ENCODE measurements around the gene IRAG1. TPM values are rescaled to one million over a fixed set of nuclear protein-coding genes. Genes with fewer than 3 reads are reported as not detected.
"Not testable (repeated sequence)": the region's sequence is repeated elsewhere in the genome, so short reads cannot be mapped to it uniquely, and the experiment has no call there.

Gene IRAG1
- polyA plus RNA-seq, 10 donors: 3.1 to 6.9 (median 3.9) TPM

DNA sequence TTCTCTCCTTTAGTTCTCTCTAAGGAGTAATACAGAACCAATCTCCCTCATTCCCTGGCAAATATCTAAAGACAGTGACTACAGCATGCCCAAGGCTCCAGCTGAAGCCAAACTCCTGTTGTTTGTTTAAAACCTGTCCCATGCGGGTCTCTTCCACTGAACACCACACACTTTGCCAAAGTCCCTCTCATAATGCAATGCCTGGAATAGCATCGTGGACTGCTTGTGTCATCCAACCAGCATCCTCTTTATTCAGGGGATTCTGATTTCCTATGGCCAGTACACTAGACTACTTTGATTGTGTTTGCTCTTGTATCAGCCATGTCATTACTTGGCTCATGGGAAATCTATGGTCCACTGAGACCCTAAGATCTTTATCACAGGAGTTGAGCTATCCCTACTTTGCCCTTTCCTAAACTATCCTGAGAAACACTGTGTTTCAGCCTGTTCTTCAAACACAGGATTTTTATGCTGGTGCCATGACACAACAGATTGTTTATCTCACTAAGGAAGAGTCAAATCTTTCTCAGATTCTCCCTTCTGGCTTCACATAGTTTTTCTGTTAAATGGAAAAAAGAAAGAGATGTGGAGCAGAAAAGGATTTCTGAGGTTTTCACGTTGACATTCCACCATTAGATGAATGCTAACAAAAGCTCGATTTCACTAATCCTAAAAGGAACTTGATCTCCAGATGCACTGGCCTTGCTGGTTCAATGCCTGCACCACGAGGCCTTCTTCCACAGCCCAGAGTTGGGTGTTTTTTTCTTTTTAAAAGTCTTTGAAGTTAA lies 15.9 kb upstream of the IRAG1 start:
- no peak for DNase-seq

DNA sequence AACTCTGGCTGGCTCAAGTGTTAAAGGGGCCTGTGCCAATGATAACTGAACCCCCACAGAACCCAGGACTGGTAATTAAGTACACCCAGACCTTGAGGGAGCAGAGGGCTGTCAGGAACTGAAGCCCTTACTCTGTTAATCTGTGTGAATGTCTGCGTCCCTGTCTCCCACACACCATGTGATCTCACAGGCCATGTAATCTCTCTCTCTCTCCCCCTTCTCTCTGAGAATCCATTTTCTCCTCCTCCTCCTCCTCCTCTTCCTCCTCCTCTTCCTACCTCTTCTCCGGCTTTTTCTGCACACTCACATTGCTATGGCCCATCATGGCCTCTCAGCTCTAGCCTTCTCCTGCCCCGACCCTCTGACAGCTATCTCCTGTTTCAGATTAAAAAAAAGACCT lies 14.6 kb upstream of the IRAG1 start:
- no peak for DNase-seq

DNA sequence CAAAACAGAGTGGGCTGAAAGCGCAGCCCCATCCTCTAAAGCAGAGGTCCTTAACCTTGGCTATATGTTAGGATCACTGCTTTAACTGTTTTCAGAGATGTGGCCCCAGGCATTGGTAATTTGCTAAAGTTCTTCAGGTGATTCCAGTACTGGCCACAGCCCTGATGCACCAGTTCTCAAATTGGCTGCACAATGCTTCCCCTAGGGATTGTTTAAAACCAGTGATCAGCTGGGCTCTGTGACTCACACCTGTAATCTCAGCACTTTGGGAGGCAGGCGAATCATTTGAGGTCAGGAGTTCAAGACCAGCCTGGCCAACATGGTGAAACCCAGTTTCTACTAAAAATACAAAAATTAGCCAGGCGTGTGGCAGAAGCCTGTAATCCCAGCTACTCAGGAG lies 8.4 kb upstream of the IRAG1 start:
- no peak for DNase-seq

DNA sequence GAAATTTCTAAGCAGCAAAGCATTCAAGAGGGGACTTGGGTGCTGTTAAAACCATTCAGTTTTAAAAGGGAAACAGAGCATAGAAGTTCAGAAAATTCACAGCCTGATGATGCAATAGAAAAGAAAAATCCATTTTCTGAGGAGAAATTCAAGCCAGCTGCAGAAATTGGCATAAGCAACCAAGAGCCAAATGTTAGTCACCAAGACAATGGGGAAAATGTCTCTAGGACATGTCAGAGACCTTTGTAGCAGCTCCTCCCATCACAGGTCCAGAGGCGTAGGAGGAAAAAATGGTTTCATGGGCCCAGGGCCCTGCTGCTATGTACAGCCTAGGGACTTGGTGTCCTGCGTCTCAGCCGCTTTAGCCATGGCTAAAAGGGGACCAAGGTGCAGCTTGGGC lies 5.5 kb upstream of the IRAG1 start:
- DNase-seq: no peak

DNA sequence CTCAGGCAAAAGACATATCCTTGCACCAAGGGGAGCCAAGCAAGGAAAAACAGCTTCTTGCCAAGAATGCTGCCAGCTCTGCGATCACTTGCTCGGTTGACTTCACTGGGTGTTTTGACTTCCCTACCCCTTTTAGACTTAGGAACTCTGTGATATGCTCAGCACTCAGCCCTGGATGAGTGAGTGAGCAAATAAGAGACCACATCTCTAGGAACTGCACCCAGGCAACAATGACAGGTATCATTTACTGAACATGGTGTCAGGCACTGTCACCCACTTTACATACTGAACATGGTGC lies 3.7 kb upstream of the IRAG1 start:
- DNase-seq: no peak

DNA sequence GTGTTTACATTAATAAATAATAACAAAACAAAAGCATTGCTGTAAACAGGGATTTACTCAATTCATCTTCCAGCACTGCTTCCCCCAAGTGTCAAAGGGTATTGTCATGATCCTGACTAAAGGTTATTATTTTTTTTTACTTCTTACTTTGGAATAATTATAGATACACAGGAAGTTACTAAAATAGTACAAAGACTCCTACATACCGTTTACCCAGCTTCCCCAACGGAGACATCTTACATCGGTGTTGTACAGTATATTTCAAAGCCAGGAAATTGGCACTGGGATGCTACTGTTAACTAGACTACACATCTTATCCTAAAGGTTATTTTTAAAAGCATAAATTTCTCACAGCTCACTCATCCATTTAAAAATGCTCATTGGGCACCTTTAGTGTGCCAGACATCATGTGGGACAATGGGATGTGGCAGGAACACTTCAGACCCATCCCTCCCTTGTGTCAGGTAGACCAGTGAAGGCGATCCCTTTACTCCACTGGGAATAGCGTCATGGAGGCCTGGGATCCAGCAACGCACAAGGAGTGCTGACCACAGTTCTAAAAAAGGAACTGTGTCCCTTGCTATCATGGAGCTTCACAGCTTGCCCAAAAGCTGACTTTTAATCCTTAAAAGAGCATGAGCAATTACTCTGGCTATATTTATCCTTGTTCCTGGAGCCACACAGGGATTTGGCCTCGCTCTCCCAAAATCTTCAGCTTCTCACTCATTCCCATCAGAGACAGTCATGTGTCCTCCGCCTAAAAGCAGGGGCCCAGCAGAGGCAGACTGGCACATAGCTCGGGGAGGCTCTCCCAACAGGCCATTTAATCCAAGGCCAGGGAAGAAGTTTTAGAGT lies 3.1 kb upstream of the IRAG1 start:
- DNase-seq: no peak

DNA sequence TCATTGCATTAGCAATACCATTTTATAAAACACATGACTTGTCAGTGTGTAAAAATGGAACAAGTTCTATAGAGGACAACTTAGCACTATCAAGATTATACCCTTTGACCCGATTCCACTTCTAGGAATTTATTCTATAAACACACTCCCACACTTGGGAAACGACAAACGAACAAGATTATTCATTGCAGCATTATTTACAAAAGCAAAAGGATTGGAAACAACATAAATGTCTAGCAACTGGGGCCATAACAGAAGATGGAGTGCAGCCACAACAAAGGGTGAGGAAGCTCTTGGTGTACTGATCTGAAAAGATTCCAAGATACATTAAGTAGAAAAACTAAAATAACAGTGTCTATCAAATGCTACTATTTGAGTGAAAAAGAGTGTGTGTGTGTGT lies 2.3 kb upstream of the IRAG1 start:
- no peak for DNase-seq

DNA sequence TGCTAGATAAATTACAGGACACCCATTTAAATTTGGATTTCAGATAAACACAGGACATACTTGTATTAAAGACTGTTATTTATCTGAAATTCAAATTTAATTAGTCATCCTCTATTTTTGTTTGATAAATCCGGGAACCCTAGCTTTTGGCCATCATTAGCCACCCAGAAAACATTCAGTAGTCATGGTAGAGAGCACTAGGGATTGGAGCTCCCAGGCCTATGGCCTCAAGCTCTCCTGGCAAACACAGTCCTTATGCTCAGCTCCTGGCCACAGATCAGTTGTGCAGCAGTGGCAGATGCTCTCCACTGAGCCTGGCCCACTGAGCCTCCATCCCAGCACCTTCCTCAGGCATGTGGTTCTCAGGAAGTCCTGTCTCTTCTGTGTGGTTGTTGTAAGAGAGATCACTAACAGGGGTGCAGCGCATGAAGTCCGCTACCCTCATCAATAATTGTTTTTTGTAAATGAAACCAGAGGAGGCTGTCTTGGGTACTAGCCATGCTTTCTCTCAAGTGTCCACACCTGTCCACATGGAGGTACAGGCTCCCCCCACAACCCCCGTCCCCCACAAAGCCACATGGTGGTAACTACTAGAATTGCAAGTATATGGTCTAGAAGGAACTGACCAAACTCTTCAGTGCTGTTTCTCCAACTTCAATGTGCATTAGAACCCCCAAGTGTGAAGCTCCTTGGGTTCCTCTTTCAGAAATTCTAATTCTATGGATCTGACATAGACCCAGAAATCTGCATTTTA lies 1.1 kb upstream of the IRAG1 start:
- no peak for DNase-seq

DNA sequence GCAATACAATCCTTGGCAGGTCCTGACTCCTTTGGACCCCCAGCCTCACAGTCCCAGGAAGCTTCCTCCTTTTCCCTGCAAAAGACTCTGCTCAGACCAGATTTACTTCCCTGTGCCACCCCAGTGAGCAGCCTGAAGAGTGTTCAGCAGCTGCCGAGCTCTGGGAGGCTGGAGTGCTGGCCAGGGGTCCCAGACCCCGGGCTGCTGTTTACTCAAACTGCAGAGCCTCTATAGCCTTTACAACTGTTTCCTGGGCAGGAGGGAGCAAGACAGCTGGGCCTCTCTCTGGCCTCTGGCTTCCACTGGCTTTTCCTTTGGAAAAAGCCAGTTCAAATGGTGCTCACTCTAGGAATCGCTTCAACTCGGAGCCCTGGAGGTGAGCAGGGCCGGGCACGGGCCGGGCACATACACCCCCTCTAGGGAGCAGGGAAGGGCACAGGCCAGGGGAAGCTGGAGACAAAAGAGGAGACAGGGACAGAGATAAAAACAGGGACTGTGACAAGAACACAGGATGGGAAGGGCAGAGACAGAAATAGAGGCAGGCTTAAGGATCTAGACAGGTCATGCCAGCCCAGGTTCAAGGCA lies 932 bp downstream of the IRAG1 start:
- peak in 1 of 3 donors; percentile 34 for DNase-seq

DNA sequence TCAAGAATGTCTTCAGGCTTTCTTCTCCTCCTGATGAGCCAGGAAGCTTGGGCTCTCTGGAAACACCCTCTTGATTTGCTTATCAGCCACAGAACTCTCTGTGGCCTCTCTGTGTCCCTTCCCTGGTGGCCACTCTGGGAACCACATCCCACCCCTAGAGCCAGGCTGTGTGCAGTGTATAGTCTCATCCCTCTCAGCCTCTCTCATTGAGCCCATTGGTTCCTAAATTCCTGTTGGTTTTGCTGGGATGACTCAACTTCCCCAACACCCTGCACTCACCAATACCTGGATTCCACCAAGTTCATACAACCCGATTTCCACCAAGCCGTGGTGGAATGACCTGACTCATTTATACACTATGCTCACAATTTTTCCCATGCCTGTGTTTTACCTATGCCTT lies 5.2 kb downstream of the IRAG1 start:
- no peak for DNase-seq

DNA sequence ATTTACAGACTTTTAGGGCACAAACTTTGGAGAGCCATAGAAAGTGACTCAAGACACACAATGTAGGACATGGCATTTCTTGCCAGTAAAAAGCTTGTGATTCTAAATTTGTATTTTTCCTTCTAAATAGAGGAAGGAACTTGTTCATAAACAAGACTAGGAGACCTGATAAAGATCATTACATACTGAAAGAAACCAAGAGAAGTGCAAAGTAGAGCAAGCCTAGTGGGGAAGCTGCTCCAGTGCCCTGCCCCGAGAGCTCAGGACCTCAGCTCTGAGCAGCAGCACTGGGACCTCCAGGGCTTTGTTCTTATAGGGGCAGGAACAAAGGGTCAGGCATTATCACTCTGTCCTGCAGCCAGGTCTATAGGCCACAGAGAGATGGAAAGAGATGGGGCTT lies 7.2 kb downstream of the IRAG1 start:
- no peak for DNase-seq

DNA sequence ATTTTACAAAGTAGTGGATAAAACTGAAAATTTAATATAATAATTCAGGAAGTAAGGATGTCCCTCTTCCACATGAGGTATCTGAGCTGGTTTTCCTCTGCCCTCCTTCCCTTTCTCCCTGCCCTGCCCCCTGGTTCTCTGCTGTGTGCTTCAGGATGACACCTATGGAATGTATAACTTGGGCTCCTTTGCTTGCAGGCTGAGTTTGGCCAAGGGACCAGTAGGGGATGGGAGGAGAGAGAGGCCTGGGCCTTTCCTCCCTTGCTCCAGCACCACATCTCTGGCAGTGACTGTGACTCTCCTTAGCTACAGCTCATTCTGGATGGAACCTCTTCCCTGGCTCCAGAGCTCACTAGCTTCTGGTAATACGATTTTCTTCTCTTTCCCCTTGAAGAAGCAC lies 10.1 kb downstream of the IRAG1 start:
- no peak for DNase-seq

DNA sequence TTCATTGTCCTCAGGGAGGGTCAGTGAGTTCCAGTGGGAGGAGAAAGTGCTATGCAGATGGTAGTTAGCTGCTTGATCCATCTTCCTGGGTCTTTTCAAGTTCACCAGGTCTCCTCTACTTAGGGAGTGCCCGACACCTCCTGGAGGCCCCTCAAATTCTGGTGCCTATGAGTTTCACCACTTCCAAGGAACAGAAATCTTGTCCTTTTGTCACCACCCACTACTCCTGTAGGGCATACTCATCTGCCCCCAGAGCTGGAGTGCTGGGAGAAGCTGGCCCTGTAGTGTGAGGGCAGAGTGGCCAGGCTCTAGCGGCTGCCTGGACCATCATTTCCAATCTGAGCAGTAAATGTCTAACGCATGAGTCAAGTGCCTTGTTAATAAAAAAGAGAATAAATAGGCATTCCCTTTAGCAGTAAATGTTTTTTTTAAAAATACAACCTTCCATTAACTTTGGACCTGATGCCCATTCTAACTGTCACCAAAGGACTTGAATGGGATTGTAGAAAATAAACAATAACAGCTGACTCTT lies 12.5 kb downstream of the IRAG1 start:
- DNase-seq: no peak

DNA sequence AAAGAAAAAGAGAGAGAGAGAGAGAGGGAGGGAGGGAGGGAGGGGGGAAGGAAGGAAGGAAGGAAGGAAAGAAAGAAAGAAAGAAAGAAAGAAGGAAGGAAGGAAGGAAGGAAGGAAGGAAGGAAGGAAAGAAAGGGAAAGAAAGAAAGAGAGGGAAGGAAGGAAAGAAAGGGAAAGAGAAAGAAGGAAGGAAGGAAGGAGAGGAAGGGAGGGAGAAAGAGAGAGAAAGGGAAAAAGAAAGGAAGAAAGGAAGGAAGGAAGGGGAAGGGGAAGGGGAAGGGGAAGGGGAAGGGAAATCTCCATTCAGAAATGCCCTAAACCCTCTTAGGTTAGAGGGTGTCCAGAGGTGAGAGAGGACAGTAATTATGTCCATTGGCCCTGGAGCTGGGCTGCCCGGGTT lies 13.3 kb downstream of the IRAG1 start:
- DNase-seq: not testable (repeated sequence)

DNA sequence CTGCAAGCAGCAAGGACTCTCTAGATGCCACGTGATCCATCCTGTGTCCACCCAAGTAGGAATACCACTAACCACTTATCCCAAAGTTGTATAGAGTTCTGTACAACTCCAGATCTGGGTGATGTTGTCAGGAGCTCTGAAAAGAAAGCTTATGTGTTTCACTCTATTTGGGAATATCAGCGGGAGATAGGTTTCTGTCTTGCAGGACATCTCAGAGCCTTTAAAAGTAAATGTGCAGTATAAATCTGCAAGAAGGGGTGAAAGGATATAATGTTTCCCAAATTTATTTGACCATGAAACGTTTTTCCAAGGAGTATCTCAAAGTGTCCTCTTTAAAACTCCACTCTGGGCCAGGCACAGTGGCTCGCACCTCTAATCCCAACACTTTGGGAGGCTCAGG lies 13.9 kb downstream of the IRAG1 start:
- DNase-seq: no peak

DNA sequence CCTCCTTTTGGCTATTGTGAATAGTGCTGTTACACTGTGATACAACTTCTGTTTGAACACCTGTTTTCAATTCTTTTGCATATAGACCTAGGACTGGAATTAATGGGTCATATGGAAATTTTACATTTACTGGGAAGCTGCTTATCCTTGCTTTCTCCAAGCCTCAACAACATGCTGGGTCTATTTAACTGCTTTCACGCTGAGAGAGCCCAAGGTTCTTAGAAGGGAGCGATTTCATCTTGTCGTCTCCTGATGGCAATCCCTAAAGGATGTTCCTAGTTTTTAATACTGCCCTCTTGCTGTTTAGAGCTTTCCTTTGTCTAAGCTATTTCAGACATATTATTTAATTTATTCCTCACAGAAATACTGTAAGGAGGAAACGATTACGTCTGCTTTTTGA lies 15.5 kb downstream of the IRAG1 start:
- no peak for DNase-seq

DNA sequence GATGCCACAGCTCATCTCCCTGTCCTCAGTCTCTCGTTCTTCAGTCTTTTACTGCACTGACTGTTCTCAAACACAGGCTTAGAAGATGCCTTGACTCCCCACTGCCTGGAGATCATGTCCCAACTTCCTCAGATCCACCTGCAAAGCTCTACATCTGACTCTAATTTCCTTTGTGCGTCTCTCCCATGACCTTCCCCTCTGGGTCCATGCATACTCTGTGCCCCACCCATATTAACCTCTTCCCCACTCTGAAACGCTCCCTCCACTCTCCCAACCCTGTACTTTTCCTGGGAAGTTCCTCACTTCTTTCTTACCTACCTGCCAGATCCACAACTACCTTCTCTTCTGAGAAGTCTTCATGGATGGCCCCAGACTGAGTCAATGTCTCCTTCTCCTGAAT lies 16.6 kb downstream of the IRAG1 start:
- no peak for DNase-seq

DNA sequence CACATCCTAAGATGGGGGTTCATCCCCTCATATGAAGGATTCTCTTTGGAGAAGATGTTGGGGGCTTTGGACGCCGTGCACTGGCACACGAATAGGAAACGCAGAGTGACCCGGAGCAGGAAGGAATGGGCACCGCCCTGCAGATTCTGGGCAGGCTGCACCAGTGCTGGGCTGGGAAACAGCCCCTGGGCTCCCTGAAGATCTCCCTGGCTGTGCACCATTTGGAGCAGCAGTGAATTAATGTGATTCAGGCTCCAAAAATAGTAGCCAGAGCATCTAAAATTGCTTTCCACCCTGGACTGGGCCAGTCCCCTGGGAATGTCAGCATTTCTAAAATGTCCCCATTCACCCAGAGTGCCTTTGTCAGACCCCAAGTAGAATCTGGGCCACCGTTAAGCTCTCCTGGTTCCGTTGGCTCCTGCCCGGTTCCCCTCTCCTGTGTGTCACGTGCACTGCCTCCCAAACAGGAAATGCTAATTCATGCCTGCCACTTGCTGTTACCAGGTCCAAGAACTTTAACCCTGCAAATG lies 18.6 kb downstream of the IRAG1 start:
- DNase-seq: peak in 1 of 3 donors; percentile 73

DNA sequence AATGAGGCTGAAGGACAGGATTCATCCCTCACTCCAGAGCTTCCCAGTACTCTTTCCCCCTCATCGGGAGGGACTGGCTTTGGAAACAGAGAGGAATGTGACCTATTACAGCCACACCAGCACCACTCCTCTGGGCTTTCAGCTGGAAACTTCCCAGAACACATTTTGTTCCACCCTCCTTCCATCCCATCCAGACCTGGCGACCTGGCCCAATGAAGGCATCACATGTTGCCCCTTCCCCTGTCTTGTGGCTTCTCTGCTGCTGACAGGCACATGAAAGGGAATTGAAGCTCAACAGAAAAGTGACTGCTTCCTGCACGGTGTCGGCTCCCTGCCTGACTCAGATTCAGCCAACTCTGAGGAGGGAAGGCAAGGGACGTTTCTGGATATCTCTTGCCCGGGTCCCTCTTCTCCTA lies 19.1 kb downstream of the IRAG1 start:
- peak in 1 of 3 donors; percentile 44 for DNase-seq

DNA sequence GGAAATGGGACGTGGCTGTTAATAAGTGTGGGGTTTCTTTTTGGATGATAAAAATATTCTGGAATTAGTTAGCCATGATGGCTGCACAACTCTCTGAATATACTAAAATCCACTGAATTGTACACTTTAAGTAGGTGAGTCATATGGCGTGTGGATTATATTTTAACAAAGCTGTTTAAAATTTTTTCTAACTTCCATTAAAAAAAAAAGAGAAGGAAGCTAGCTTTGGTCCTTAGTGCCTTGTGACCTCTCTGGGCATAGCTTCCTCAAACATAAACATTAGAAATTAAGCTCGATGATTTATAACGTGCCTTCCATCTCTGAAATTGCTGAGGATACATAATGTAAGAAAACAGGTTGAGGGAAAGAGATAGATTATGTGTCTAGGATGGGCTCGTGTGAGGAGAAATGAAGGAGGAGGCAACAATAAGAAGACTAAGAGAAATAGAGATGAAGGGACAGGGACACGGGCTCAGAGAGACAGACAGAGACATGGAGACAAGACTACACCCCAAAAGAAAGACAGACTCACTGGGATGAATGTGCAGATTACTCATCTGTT lies 20.0 kb downstream of the IRAG1 start:
- DNase-seq: no peak

DNA sequence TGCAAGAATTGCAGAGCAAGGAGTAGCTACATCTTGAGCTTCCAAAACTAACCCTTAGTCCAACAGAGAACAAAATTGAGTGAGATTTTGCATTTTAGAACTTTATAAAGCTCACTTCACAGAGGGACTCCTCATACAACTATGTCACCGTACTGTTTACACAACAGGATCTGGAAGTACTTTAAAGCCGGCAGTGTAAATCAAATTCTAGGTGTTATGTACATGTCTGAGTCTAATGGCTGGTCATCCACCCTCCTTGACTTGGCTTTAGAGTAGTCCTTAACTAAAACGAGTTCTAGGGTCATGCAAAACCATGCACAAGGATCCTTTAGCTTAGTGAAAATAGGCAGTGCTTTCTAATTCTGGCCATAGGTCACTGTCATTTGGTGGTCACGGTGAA lies 23.5 kb downstream of the IRAG1 start:
- no peak for DNase-seq

All from muscle of back (tissue), 11 donors.